Measurements from ENCODE around the gene ICA1. TPM values are rescaled to one million over a fixed set of nuclear protein-coding genes. Genes with fewer than 3 reads are reported as not detected.

Gene ICA1
- total RNA-seq, 1 experiment from 2014 or later, result not detected

DNA sequence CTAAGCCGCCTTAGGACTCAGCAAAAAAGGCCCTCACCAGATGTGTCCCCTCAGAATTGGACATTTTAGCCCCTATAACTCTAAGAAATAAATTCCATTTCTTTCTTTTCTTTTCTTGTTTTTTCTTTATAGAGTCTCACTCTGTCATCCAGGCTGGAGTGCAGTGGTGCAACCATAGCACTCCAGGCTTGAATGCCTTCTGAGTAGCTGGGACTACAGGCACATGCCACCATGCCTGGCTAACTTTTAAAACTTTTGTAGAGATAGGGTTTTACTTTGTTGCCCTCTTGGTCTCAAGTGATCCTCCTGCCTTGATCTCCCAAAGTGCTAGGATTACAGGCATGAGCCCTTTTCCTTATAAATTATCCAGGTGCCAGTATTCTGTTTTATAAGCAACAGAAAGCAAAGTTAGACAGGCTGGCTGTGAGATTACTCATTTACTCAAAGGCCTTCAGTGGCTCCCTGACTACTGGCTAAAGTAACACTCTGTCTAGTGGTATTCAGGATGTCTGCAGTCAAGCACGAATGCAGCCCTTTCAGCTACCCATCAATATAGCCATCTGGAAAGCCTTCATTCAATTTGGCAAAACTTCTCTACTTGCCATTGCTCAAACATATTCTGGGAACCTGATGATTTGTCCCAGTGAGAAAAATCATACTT is 128.6 kb downstream of the ICA1 start:
- no peak for DNase-seq (ENCODE audit: low read depth)

DNA sequence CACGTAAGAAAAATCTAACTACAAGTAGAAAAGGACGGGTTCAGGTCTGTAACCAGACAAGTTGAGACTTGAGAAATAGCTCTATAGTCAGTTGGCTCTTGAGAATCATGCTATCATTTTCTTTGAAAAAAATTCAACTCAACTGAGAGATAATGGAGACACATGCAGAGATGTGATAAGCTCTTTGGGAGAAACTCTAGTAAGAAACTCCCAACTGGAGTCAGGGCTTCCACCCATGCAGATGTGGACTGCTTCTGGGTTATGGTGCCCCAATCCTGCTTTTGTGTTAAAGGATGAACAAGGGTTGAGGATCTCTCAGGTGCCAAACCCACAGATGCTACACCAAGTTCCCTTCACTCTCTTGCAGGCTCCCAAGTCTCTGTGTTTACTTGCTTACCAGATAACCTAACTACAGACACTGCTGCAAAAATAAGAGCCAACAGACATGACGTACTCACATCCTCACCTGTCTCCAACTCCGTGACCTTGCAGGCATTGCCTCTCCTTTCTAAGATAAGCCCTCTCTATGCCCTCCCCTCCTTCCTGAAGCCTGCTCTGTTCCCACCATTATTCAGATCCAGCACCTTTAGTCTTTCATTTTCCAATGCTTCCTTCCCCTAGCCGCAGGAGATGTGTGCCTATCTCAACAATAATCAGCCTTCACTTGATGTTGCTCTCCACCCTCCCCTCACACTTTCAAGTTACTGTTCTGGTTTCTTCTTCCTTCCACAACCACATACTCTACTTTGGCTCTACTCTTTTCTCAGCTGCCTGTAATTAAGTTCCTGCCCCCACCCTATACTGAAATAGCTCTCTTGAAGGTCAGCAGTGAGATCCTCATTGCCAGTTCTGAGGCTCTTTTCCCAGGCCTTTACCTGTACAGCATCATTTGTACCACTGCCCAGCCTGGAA is 130.0 kb downstream of the ICA1 start:
- DNase-seq (ENCODE audit: low read depth), result no peak

- no peak for DNase-seq (ENCODE audit: low read depth)
Measured at GRCh38 chr7:8130663-8131062, 131.3 kb downstream of the ICA1 start.

DNA sequence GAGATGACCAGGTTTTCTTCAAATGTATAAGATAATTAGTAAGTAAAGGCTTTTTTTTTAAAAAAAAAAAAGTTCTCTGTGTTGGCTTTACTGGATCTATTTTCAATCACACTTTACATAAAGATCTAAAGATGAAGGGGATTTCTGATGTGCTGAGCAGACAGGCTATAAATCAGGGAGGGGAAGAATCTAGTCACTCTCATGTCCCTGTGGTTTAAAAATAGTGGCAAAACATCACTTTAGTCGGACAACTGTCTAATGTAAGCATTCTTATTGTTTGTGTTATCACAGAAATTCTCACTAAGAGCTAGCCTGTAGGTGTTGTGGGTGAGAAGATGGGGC is 132.7 kb downstream of the ICA1 start:
- DNase-seq (ENCODE audit: low read depth), result no peak

- no peak for DNase-seq (ENCODE audit: low read depth)
Measured at GRCh38 chr7:8128449-8129317, 133.3 kb downstream of the ICA1 start.

- no peak for DNase-seq (ENCODE audit: low read depth)
Measured at GRCh38 chr7:8126601-8127167, 135.3 kb downstream of the ICA1 start.

- no peak for DNase-seq (ENCODE audit: low read depth)
Measured at GRCh38 chr7:8125680-8126444, 136.1 kb downstream of the ICA1 start.

- DNase-seq (ENCODE audit: low read depth), result peak; percentile 2
Measured at GRCh38 chr7:8121243-8121642, 140.7 kb downstream of the ICA1 start.

DNA sequence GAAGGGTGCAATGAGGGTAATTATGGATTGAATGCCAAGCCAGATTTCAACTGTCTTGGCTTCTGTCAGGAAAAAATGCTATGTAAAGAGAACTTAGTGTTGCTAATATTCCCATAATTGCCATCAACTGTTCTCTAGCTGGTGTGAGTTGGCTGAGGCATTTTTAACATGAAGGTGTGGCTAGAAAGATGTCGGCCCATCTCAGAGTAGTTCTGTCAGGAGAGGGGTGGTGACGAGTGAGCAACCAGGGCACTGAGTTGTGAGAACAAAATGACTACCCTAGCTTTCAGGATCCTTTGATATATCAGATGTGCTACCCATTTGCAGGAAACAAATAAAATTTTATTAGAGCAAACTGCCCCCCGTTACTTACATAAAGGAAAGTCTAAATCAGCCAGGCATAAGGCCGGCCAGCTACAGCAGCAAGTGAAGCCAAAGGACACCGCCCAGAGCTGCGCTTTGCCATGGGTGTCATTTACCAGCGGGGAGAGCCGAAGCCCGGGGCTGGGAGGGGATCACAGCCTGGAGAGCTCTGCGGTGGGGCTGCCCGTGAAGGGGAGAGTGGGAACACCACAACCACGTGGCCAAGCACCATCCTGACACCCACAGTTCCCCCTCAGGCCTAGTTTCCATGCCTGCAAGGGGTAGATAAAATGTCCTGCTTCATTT is 141.4 kb downstream of the ICA1 start:
- no peak for DNase-seq (ENCODE audit: low read depth)

- DNase-seq (ENCODE audit: low read depth), result no peak
Measured at GRCh38 chr7:8119262-8119661, 142.7 kb downstream of the ICA1 start.

DNA sequence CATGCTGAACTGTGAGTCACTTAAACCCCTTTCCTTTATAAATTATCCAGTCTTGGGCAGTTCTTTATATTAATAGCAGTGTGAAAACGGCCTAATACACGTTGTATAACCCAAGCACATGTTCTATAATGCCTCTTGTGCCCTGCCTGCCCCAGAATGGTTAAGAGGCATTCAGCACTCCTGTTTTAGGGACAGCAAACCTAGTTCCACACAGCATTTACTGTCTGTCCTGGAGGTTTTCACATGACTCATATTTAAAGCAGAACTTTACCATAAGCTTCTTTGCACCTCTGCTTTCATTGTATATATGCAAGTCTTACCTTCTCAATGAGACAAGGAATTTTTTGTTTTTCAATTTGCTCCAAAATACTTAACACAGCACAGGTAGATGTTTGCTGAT is 144.8 kb downstream of the ICA1 start:
- DNase-seq (ENCODE audit: low read depth), result peak; percentile 12

GRCh38 chr7:8115547-8116402 is 146.2 kb downstream of the ICA1 start:
- no peak for DNase-seq (ENCODE audit: low read depth)

- DNase-seq (ENCODE audit: low read depth), result no peak
Measured at GRCh38 chr7:8114175-8114574, 147.8 kb downstream of the ICA1 start.

GRCh38 chr7:8113184-8113583 is 148.8 kb downstream of the ICA1 start:
- no peak for DNase-seq (ENCODE audit: low read depth)

DNA sequence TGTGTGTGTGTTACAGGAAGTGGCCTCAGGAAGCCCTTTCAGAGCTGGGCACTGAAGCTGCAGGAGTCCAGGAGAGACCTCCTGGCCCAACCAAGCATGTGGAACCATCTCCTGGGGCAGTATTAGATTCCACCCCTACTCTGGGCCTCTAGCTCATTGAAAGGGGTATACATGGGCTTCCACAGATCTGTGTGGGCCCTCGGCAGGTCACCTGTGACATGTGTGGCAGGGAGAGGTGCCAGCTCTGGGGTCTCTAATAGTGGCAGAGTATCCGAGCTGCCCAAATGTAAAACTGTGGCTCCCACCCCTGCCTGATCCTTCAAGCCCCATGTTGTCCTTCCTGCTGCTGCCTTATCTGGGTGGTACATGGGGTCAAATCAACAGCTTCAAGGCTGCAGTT is 149.3 kb downstream of the ICA1 start:
- no peak for DNase-seq (ENCODE audit: low read depth)

DNA sequence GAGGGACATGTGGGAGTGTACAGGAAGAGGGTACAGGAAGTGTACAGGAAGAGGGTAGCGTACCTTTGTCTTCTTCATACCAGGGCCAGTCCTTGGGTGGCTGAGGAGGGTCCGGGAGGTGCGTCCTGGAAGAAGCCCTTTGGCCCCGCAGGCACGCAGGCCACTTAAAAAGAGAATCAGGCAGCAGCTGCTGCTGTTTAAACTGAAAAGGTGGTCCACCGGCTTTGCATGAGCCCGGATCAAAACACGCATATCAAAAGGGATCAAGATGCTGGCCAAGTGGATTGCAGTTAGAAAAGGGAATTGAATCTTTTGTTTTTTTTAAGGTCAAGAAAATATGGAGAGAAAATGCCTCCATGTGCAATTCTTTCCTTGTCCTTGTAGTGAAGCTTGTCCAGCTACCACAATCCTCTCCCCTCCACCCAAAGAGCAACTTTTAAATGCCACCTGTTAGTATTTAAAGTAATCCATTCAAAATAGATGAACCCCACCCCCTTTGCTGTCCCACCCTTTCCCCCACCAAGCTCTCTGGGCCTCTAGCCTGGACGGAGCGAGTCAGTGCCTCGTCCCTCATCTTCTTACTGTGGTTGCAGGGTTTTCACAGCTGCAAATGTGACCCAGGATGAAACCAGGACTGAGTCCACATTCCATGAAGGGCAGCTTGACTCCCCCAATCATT is 150.5 kb downstream of the ICA1 start:
- DNase-seq (ENCODE audit: low read depth), result no peak

GRCh38 chr7:8109196-8110022 is 152.6 kb downstream of the ICA1 start:
- DNase-seq (ENCODE audit: low read depth), result peak; percentile 29

Measured in LHCN-M2 (cell line).